ENCODE measurements around the gene C10orf90.

Gene C10orf90

GRCh38 chr10:126597211-126597610 is 73.3 kb downstream of the C10orf90 start:
- Mint-ChIP-seq H3K4me3 (no peak overlapping the region), H3K9me3 (no peaks in the 10 kb centered on the region), H3K36me3 (ENCODE audit: low read depth) (no peaks in the 10 kb centered on the region), H3K4me1 (ENCODE audit: low read depth) (no peaks in the 10 kb centered on the region), H3K27me3 (no peaks in the 10 kb centered on the region), H3K27ac (no peak overlapping the region)
- intact Hi-C loops (cut with micrococcal nuclease), result loop anchor here (5.0 kb wide), 1 partner anchor 615 kb away; no protein-coding TSS in a partner anchor

- Mint-ChIP-seq H3K4me1 (ENCODE audit: low read depth) (no peaks in the 10 kb centered on the region), H3K4me3 (no peak overlapping the region), H3K36me3 (ENCODE audit: low read depth) (no peaks in the 10 kb centered on the region), H3K27me3 (no peaks in the 10 kb centered on the region), H3K9me3 (no peaks in the 10 kb centered on the region), H3K27ac (no peak overlapping the region)
- intact Hi-C loops (cut with micrococcal nuclease), result loop anchor here (5.0 kb wide), 1 partner anchor 614 kb away; no protein-coding TSS in a partner anchor
Observed at GRCh38 chr10:126596472-126597016, 73.9 kb downstream of the C10orf90 start.

GRCh38 chr10:126595160-126595559 is 75.3 kb downstream of the C10orf90 start:
- intact Hi-C loops (cut with micrococcal nuclease), result loop anchor here (5.0 kb wide), 1 partner anchor 613 kb away; no protein-coding TSS in a partner anchor
- Mint-ChIP-seq H3K27me3 (no peaks in the 10 kb centered on the region), H3K4me3 (no peak overlapping the region), H3K27ac (no peak overlapping the region), H3K4me1 (ENCODE audit: low read depth) (no peaks in the 10 kb centered on the region), H3K36me3 (ENCODE audit: low read depth) (no peaks in the 10 kb centered on the region), H3K9me3 (no peaks in the 10 kb centered on the region)

- no peak overlapping the region for H3K4me3 Mint-ChIP-seq
- H3K9me3 Mint-ChIP-seq, result no peaks in the 10 kb centered on the region
- H3K36me3 Mint-ChIP-seq (ENCODE audit: low read depth), result no peaks in the 10 kb centered on the region
- no peaks in the 10 kb centered on the region for H3K4me1 Mint-ChIP-seq (ENCODE audit: low read depth)
- no peaks in the 10 kb centered on the region for H3K27me3 Mint-ChIP-seq
- intact Hi-C loops (cut with micrococcal nuclease), result no loop called here
- no peak overlapping the region for H3K27ac Mint-ChIP-seq
Observed at GRCh38 chr10:126593968-126594701, 76.4 kb downstream of the C10orf90 start.

DNA sequence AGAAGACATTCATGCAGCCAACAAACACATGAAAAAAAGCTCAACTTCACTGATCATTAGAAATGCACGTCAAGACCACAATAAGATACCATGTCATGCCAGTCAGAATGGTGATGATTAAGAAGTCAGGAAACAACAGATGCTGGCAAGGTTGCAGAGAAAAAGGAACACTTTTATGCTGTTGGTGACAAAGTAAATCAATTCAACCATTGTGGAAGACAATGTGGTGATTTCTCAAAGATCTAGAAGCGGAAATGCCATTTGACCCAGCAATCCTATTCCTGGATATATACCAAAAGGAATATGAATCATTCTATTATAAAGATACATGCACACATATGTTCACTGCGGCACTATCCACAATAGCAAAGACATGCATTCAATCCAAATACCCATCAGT is 77.6 kb downstream of the C10orf90 start:
- Mint-ChIP-seq H3K27ac (no peak overlapping the region), H3K36me3 (ENCODE audit: low read depth) (no peaks in the 10 kb centered on the region), H3K4me1 (ENCODE audit: low read depth) (no peaks in the 10 kb centered on the region), H3K4me3 (no peak overlapping the region), H3K9me3 (no peaks in the 10 kb centered on the region), H3K27me3 (no peaks in the 10 kb centered on the region)
- intact Hi-C loops (cut with micrococcal nuclease), result no loop called here

DNA sequence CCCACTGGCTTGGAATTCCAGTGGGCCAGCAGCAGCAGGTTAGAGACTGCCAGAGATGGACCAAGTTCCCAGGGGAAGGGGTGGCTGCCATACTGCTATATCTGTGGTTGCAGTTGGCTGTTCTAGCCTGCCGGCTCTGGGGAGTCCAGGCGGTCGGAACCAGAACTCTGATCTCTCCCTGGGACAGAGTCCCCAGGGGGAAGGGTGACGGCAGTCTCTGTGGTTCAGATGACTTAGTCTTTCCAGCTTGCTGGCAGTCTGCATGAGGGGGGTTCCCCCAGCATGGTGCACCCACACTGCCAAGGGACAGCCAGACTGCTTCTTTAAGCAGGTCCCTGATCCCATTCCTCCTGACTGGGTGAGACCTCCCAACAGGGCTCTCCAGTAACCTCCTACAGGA is 82.5 kb downstream of the C10orf90 start:
- Mint-ChIP-seq H3K4me3 (no peak overlapping the region), H3K36me3 (ENCODE audit: low read depth) (no peaks in the 10 kb centered on the region), H3K27me3 (no peaks in the 10 kb centered on the region), H3K9me3 (no peaks in the 10 kb centered on the region), H3K27ac (no peak overlapping the region), H3K4me1 (ENCODE audit: low read depth) (no peaks in the 10 kb centered on the region)
- intact Hi-C loops (cut with micrococcal nuclease), result no loop called here

DNA sequence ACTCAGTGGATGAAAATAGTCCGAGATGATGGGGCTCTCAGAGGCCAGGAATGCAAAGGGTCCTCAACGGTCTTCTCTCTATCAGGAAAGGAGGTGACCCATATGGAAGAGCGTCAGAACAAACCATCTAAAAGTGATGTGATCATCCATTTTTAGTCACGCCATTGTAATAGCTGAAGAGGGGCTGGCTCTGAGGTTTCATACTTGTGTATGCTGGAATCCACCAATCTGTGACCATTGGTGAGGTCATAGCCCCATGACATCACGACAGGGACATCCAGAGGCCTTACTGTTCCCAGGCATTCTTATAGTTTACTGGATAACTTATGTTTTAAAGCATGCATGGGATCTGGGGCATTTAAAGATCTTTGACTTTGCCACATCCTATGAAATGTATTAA is 83.6 kb downstream of the C10orf90 start:
- intact Hi-C loops (cut with micrococcal nuclease), result no loop called here
- H3K9me3 Mint-ChIP-seq, result no peaks in the 10 kb centered on the region
- no peaks in the 10 kb centered on the region for H3K36me3 Mint-ChIP-seq (ENCODE audit: low read depth)
- no peak overlapping the region for H3K4me3 Mint-ChIP-seq
- no peak overlapping the region for H3K27ac Mint-ChIP-seq
- no peaks in the 10 kb centered on the region for H3K4me1 Mint-ChIP-seq (ENCODE audit: low read depth)
- no peaks in the 10 kb centered on the region for H3K27me3 Mint-ChIP-seq

DNA sequence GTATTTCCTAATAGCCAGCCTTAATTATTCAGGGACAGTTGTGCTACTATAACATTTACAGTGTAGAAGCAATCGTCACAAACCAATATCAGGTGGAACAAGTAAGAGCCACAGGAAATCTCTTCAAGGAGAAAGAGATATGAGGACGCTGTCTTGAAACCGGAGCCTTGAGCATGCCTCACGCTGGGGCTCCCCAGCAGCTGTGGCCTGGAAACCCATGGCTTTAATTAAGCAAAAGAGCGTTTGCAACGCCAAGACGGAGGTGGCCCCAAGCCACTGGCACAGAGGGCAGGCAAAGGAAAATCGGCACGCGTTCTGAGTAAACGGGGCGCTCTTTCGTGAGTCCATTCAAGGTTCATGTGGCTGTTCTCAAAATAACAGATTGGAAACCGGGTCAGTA is 84.4 kb downstream of the C10orf90 start:
- Mint-ChIP-seq H3K4me3 (no peak overlapping the region), H3K9me3 (no peaks in the 10 kb centered on the region), H3K4me1 (ENCODE audit: low read depth) (no peaks in the 10 kb centered on the region), H3K27ac (no peak overlapping the region), H3K36me3 (ENCODE audit: low read depth) (no peaks in the 10 kb centered on the region), H3K27me3 (no peaks in the 10 kb centered on the region)
- intact Hi-C loops (cut with micrococcal nuclease), result no loop called here

GRCh38 chr10:126585249-126586017 is 85.1 kb downstream of the C10orf90 start:
- no peaks in the 10 kb centered on the region for H3K9me3 Mint-ChIP-seq
- no peak overlapping the region for H3K27ac Mint-ChIP-seq
- intact Hi-C loops (cut with micrococcal nuclease), result no loop called here
- H3K4me3 Mint-ChIP-seq, result no peak overlapping the region
- no peaks in the 10 kb centered on the region for H3K4me1 Mint-ChIP-seq (ENCODE audit: low read depth)
- H3K36me3 Mint-ChIP-seq (ENCODE audit: low read depth), result no peaks in the 10 kb centered on the region
- no peaks in the 10 kb centered on the region for H3K27me3 Mint-ChIP-seq

DNA sequence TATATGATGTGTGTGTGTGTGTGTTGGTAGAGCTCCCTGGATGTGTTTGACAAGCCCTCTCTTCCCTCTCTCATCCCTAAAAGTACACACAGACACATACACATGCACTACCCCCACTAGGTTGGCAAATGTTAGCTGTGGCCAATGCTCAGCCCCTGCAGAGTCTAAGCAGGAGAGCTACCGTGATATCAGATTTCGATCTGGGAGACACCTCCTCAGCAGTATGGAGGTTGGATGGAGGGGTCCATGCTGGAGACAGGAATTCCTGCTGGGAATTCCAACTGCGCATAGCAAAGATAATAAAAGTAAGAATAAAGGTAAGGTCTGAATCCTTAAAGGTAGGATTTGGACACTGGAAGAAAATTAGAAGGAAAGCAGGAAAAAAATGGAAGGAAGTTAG is 85.7 kb downstream of the C10orf90 start:
- H3K4me3 Mint-ChIP-seq, result no peak overlapping the region
- H3K27ac Mint-ChIP-seq, result no peak overlapping the region
- no peaks in the 10 kb centered on the region for H3K27me3 Mint-ChIP-seq
- no peaks in the 10 kb centered on the region for H3K36me3 Mint-ChIP-seq (ENCODE audit: low read depth)
- H3K4me1 Mint-ChIP-seq (ENCODE audit: low read depth), result no peaks in the 10 kb centered on the region
- intact Hi-C loops (cut with micrococcal nuclease), result no loop called here
- no peaks in the 10 kb centered on the region for H3K9me3 Mint-ChIP-seq

DNA sequence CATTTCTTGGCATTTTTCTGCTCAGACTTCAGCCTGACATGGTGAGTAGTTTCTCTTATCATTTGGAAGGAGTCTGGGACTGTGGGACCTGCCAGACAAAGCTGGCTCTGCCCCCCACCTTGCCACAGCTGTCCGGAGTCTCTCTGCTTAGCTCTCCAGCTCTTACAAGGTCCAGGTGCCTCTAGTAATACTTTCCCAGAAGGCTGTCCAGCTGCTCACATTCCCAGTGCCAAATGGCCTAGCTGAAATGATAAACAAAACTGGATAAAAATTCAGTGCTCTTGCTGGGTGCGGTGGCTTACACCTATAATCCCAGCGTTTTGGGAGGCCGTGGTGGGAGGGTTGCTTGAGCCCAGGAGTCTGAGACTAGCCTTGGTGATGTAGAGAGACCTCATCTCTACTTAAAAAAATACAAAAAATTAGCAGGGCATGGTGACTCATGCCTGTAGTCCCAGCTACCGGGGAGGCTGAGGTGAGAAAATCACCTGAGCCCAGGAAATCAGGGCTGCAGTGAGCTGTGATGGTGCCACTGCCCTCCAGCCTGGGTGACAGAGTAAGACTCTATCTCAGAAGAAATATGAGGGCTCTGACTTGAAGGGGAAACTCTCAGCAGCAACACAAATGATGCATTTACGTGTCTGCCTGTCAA is 86.8 kb downstream of the C10orf90 start:
- Mint-ChIP-seq H3K4me1 (ENCODE audit: low read depth) (no peaks in the 10 kb centered on the region), H3K36me3 (ENCODE audit: low read depth) (no peaks in the 10 kb centered on the region), H3K27me3 (no peaks in the 10 kb centered on the region)

DNA sequence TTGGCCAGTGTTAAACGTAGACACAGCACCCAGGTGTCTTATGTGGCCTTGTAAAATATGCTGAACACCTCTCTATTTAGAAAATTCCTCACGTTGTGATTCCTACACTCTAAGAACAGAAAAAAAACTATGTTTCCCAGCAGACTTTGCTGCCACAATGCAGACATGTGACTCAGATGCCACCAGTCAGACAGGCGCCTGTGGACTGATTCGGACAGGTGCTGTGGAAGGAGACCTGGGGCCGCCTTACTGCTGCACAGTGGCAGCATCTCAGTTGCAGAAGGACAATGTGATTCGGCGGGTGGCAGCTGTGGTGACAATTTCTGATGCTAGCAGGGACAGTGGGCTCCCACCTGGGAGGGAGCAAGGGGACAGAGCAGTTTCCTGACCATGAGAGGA is 88.8 kb downstream of the C10orf90 start:
- H3K27me3 Mint-ChIP-seq, result peaks cover 1% of the 10 kb centered on the region
- H3K9me3 Mint-ChIP-seq, result no peaks in the 10 kb centered on the region
- H3K4me3 Mint-ChIP-seq, result no peak overlapping the region
- H3K4me1 Mint-ChIP-seq (ENCODE audit: low read depth), result no peaks in the 10 kb centered on the region
- no peak overlapping the region for H3K27ac Mint-ChIP-seq
- intact Hi-C loops (cut with micrococcal nuclease), result no loop called here
- H3K36me3 Mint-ChIP-seq (ENCODE audit: low read depth), result no peaks in the 10 kb centered on the region

More for the DNA sequence above, 86.8 kb downstream of the C10orf90 start:
- no peak overlapping the region for H3K27ac Mint-ChIP-seq
- H3K4me3 Mint-ChIP-seq, result no peak overlapping the region
- no peaks in the 10 kb centered on the region for H3K9me3 Mint-ChIP-seq
- intact Hi-C loops (cut with micrococcal nuclease), result no loop called here

DNA sequence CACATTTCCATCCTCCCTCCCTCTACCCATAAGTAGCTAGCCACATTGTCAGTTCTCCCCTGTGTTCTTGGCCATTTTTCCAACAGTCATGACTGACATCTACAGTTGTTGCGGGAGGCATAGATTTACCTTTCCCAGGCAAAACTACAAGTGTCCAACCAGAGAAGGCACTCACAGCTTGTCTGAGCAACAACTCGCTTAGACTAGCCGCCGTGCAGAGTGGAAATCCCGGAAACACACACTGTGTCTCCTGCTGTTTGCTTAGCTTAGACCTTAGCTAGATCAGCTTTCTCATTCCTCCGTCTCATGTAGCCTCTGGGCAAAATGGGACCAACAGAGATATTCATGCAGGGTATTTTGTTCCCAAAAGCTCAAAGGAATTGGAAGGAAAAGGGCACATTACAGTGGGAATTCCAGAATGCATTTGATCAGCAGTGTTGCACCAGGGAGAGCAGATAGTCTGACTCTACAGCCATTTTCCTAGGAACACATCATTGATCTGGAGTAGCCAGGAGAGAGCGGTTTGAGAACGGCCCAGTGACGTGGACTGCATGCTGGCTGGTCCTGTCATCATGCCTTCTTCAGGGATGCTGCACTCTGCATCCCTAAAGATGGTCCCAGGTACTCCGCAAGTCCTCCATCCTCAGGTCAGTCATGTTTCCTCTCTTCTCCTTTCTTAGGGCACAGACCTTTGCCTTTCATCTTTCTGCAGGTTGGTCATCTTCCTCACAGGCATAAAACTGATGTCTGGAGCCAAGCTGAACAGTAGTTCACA is 89.4 kb downstream of the C10orf90 start:
- Mint-ChIP-seq H3K4me1 (ENCODE audit: low read depth) (no peaks in the 10 kb centered on the region), H3K27ac (no peak overlapping the region), H3K27me3 (peaks cover 2% of the 10 kb centered on the region), H3K36me3 (ENCODE audit: low read depth) (no peaks in the 10 kb centered on the region), H3K4me3 (no peak overlapping the region), H3K9me3 (no peaks in the 10 kb centered on the region)
- intact Hi-C loops (cut with micrococcal nuclease), result no loop called here
